KG1 (cell line): ENCODE measurements around the gene LOXHD1.

Experiments used
- DNase-seq: peaks from one replicate; lab custom pipeline; 2025; lab: John Stamatoyannopoulos, UW

LOXHD1 gene

GRCh38 chr18:46546111-46546640, 110.8 kb downstream of the LOXHD1 start:
- no peak for DNase-seq

GRCh38 chr18:46542545-46542944, 114.5 kb downstream of the LOXHD1 start:
- DNase-seq, result no peak

GRCh38 chr18:46541626-46542189, 115.3 kb downstream of the LOXHD1 start:
- DNase-seq, result no peak

- no peak for DNase-seq
These were observed 118.6 kb downstream of the LOXHD1 start for GRCh38 chr18:46538376-46538775.

GRCh38 chr18:46536215-46536874, 120.7 kb downstream of the LOXHD1 start:
- no peak for DNase-seq

- DNase-seq, result no peak
These were observed 125.5 kb downstream of the LOXHD1 start for GRCh38 chr18:46531482-46531881.

- DNase-seq, result no peak
These were observed 129.0 kb downstream of the LOXHD1 start for GRCh38 chr18:46528037-46528436.

- DNase-seq, result no peak
These were observed 137.2 kb downstream of the LOXHD1 start for GRCh38 chr18:46519870-46520269.

- DNase-seq, result no peak
These were observed 138.6 kb downstream of the LOXHD1 start for GRCh38 chr18:46518438-46518837.

GRCh38 chr18:46516555-46516954, 140.5 kb downstream of the LOXHD1 start:
- DNase-seq, result no peak

GRCh38 chr18:46510386-46510785, 146.6 kb downstream of the LOXHD1 start:
- no peak for DNase-seq

- no peak for DNase-seq
These were observed 147.5 kb downstream of the LOXHD1 start for GRCh38 chr18:46509530-46509929.

GRCh38 chr18:46506974-46507586, 149.9 kb downstream of the LOXHD1 start:
- DNase-seq, result no peak

- DNase-seq, result no peak
These were observed 154.6 kb downstream of the LOXHD1 start for GRCh38 chr18:46502444-46502843.

GRCh38 chr18:46497129-46497528, 159.9 kb downstream of the LOXHD1 start:
- DNase-seq, result no peak

- no peak for DNase-seq
These were observed 168.4 kb downstream of the LOXHD1 start for GRCh38 chr18:46488471-46489213.

- no peak for DNase-seq
These were observed 171.3 kb downstream of the LOXHD1 start for GRCh38 chr18:46485675-46486194.

GRCh38 chr18:46484971-46485370, 172.0 kb downstream of the LOXHD1 start:
- no peak for DNase-seq

- no peak for DNase-seq
These were observed 174.2 kb downstream of the LOXHD1 start for GRCh38 chr18:46482831-46483230.

GRCh38 chr18:46481847-46482245, 175.2 kb downstream of the LOXHD1 start:
- no peak for DNase-seq

- DNase-seq, result peak; percentile 31
These were observed 175.8 kb downstream of the LOXHD1 start for GRCh38 chr18:46481048-46481846.

- no peak for DNase-seq
These were observed 176.8 kb downstream of the LOXHD1 start for GRCh38 chr18:46480226-46480625.
